GM12864 (cell line): Measurements from ENCODE around the gene PSME1.
A peak's percentile ranks its signal among the peaks of the same experiment; 100 is the strongest.

ENCODE experiments used
- DNase-seq: peaks from one replicate; pipeline ENCODE4 v3.0.0-alpha.2; 2011; ENCODE audit warnings: low read depth
- H3K4me3 ChIP-seq: 2 replicates; pipeline ENCODE4 v1.5.1; 2011; ENCODE audit warnings: mild to moderate bottlenecking, low read depth, low read length, control low read depth
- TF ChIP-seq, protein P1 (sequence below): IDR thresholded peaks from 2 replicates; pipeline ENCODE4 v1.5.1; 2011; ENCODE audit warnings: low read depth, mild to moderate bottlenecking, moderate library complexity, low read length, control low read depth, inconsistent platforms; ENCODE audit errors: missing control alignments

PSME1 gene

DNA sequence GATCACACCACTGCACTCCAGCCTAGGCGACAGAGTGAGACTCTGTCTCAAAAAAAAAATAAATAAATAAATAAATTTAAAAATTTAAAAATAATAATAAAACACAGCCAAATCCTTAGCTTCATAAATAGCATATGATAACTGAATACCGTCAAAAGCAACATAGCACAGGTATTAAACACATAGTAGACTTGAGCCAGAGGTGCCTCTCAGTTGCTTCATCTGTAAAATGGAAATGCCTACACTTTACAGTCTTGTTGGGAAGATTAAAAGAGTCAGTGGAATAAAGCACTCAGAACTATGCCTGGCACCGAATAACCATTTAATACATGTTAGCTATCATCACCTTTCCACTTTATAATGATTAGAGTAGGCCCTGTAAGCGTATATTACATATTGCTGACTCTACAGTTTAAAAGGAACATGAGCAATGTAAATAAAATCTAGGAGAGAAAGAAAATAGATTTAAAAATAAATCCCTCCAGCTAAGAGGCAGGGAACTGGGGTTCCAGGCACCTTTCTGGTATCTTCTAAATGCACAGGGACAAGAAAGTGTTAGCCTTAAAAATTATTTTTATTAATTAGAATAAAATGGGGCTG is 29.2 kb upstream of the PSME1 start:
- TF ChIP-seq, protein P1, sequence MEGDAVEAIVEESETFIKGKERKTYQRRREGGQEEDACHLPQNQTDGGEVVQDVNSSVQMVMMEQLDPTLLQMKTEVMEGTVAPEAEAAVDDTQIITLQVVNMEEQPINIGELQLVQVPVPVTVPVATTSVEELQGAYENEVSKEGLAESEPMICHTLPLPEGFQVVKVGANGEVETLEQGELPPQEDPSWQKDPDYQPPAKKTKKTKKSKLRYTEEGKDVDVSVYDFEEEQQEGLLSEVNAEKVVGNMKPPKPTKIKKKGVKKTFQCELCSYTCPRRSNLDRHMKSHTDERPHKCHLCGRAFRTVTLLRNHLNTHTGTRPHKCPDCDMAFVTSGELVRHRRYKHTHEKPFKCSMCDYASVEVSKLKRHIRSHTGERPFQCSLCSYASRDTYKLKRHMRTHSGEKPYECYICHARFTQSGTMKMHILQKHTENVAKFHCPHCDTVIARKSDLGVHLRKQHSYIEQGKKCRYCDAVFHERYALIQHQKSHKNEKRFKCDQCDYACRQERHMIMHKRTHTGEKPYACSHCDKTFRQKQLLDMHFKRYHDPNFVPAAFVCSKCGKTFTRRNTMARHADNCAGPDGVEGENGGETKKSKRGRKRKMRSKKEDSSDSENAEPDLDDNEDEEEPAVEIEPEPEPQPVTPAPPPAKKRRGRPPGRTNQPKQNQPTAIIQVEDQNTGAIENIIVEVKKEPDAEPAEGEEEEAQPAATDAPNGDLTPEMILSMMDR, result no peak

DNA sequence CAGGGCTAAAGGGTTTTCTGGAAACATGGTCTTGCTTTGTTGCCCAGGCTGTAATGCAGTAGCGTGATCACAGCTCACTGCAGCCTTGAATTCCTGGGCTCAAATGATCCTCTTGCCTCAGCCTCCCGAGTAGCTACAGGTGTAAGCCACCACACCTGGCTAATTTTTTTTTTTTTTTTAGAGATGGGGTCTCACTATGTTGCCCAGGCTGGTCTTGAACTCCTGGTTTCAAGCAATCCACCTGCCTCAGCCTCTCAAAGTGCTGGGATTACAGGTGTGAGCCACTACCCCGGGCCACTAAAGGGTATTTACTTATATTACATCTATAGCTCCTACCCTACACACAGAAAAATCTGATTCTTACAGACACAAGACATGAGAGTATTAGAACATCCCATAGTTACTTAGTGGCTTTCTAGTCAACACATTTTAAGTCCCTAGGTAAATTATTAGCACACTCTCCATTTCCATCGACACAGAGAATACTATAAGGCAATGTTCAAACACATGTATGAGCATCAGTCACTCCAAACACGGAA is 27.6 kb upstream of the PSME1 start:
- TF ChIP-seq, protein P1, result no peak
- no peak for DNase-seq
- H3K4me3 ChIP-seq, result no peak overlapping the region

More for the DNA sequence above, 29.2 kb upstream of the PSME1 start:
- no peak overlapping the region for H3K4me3 ChIP-seq
- no peak for DNase-seq

DNA sequence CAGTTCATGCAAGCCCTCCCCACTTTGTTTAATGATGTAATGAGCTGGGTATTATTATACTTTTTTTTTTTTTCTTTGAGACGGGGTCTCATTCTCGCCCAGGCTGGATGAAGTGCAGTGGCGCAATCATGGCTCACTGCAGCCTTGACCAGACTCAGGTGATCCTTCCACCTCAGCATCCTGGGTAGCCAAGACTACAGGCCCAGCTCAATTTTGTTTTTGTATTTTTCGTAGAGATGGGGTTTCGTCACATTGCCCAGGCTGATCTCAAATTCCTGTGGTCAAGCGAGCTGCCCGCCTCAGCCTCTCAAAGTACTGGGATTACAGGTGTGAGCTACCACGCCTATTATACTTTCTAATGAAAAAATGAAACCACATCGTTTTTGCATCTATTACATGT is 25.9 kb upstream of the PSME1 start:
- DNase-seq, result no peak
- H3K4me3 ChIP-seq, result no peak overlapping the region
- TF ChIP-seq, protein P1, result no peak

DNA sequence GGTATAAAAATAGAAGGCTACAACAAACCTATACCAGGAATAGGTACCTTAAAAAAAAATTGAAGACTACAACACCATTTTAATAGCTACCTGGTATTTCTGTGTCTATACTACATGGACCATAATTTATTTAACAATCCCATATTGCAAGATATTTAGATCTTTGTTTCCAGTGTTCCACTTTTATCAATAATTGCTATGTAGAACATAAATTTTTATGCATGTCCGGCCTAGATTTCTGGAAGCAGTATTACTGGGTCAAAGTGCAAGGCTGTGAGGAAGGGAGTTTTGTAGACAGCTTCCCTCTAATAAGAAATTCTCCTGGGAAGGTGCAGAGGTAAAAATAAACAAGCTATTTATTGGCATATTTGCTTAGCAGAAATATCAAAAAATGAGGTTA is 25.5 kb upstream of the PSME1 start:
- no peak for DNase-seq
- TF ChIP-seq, protein P1, result no peak
- no peak overlapping the region for H3K4me3 ChIP-seq

- TF ChIP-seq, protein P1, result no peak
- no peak for DNase-seq
- H3K4me3 ChIP-seq, result peak overlapping the region; percentile 75
Observed at GRCh38 chr14:24113379-24113800, 22.6 kb upstream of the PSME1 start.

- TF ChIP-seq, protein P1, result no peak
- DNase-seq, result peak; percentile 82
- peak overlapping the region; percentile 75 for H3K4me3 ChIP-seq
Observed at GRCh38 chr14:24113801-24114531, 22.0 kb upstream of the PSME1 start.
